HG03558 (cell line): ENCODE measurements around the gene PHF1.
"Not testable (repeated sequence)": the region's sequence is repeated elsewhere in the genome, so short reads cannot be mapped to it uniquely, and the experiment has no call there.

ENCODE experiments used
- ATAC-seq: cut with Tn5 transposase; IDR thresholded peaks from one replicate; pipeline ENCODE4 v1.9.1; 2021; ENCODE audit warnings: moderate number of reproducible peaks; ENCODE audit not compliant: unreplicated experiment; ENCODE audit errors: extremely low read depth

PHF1 gene

GRCh38 chr6:33391278-33391921 lies 19.4 kb upstream of the PHF1 start, which contains the start of gene KIFC1:
KIFC1 (plus strand) TSS chr6:33391823; CDS start chr6:33391986, 163 bp downstream.
- peak; percentile 58 for ATAC-seq

- no peak for ATAC-seq
These were observed 18.8 kb upstream of the PHF1 start for GRCh38 chr6:33391922-33392594.

DNA sequence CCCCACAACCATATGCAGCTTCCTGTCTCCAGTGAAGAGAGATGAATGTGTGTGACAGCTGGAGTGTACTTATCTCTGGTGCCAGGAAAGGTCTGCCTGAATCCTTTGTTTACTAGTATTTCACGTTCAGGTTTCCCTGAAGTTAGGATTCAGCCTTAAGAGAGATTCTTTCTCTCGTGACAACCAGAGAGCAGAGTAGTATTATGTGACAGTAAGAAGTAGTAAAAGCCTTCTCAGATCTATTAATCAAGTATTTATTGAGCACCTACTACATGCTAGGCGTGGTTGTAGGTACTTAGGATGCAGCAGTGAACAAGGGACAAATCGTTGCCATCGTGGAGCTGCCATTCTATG lies 18.2 kb upstream of the PHF1 start:
- ATAC-seq, result no peak

GRCh38 chr6:33392979-33393378 lies 17.8 kb upstream of the PHF1 start:
- no peak for ATAC-seq

- ATAC-seq, result no peak
These were observed 13.3 kb upstream of the PHF1 start for GRCh38 chr6:33397541-33397940.

DNA sequence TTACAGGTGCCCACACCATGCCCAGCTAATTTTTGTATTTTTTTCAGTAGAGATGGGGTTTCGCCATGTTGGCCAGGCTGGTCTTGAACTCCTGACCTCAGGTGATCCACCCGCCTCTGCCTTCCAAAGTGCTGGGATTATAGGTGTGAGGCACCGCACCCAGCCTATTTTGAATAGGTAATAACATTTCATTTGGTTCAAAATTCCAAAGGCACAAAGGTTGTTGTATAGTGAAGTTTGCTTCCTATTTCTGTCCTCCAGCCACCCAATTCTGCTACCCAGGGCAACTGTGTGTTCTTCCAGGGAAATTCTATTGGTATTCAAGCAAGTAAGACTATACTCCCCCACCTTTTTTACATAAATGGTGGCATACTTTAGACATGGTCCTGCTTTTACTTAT lies 12.2 kb upstream of the PHF1 start:
- ATAC-seq, result not testable (repeated sequence)

GRCh38 chr6:33399881-33400280 lies 10.9 kb upstream of the PHF1 start:
- not testable (repeated sequence) for ATAC-seq

DNA sequence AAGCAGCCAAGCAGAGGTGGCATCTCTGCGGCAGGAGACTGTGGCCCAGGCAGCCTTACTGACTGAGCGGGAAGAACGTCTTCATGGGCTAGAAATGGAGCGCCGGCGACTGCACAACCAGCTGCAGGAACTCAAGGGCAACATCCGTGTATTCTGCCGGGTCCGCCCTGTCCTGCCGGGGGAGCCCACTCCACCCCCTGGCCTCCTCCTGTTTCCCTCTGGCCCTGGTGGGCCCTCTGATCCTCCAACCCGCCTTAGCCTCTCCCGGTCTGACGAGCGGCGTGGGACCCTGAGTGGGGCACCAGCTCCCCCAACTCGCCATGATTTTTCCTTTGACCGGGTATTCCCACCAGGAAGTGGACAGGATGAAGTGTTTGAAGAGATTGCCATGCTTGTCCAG lies 5.9 kb upstream of the PHF1 start:
- no peak for ATAC-seq

GRCh38 chr6:33405386-33405940 lies 5.4 kb upstream of the PHF1 start:
- no peak for ATAC-seq

GRCh38 chr6:33406126-33406525 lies 4.7 kb upstream of the PHF1 start:
- no peak for ATAC-seq

GRCh38 chr6:33407132-33407718 lies 3.6 kb upstream of the PHF1 start:
- no peak for ATAC-seq

- peak; percentile 39 for ATAC-seq
These were observed 634 bp upstream of the PHF1 start for GRCh38 chr6:33410050-33410710.

- no peak for ATAC-seq
These were observed 805 bp downstream of the PHF1 start for GRCh38 chr6:33411632-33412005.

DNA sequence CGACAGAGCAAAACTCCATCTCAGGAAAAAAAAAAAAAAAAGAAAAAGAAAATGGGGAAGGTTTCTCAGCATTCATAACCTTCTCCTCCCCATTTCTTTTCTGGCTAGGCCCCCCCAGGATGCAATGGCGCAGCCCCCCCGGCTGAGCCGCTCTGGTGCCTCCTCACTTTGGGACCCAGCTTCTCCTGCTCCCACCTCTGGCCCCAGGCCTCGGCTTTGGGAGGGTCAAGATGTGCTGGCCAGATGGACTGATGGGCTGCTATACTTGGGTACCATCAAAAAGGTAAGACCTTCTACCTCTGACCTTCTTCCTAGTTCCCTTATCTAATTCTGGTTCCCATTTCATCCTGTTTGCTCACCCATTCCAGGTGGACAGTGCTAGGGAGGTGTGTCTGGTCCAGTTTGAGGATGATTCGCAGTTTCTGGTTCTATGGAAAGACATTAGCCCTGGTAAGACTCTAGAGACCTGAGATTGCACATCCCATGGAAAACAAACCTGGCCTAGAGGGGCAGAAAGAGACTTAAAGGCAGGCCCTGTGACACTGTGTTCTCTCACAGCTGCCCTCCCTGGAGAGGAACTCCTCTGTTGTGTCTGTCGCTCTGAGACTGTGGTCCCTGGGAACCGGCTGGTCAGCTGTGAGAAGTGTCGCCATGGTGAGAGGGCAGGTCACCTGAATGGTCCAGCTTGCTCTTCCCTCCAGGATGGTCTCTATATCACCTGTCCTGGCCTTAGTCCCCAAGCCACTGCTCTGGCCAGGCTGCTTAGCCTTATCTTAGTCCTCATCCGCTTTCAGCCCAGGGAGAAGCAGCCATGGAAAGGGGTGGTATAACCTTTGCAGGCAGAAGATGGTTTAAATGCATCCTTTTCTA lies 1.6 kb downstream of the PHF1 start:
- no peak for ATAC-seq

DNA sequence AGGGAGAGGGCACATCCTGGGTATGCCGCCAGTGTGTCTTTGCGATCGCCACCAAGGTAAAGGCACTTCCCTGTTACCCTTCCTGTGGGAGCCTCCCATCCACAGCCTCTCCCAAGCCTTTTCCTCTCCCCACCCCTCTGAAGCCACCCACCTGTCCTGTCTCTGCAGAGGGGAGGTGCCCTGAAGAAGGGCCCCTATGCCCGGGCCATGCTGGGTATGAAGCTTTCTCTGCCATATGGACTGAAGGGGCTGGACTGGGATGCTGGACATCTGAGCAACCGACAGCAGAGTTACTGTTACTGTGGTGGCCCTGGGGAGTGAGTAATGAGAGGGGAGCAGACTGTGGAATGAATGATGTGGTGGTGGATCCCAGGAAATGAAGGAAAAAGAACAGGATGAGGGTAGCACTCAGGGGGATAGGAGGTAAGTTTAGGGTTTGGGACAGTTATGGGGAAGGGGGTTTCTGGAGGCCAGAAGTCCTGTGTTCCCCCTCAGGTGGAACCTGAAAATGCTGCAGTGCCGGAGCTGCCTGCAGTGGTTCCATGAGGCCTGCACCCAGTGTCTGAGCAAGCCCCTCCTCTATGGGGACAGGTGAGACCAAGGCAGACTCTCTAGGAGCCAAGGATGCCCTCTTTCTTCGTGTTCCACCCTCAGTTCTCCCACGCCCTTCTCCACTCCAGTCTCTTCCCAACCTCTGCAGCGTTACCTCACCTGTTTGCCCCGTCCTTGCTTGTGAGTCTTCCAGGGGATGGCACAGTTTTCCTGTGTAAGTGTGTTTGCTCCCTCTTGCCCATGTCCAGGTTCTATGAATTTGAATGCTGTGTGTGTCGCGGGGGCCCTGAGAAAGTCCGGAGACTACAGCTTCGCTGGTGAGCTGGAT lies 2.7 kb downstream of the PHF1 start:
- ATAC-seq, result no peak

DNA sequence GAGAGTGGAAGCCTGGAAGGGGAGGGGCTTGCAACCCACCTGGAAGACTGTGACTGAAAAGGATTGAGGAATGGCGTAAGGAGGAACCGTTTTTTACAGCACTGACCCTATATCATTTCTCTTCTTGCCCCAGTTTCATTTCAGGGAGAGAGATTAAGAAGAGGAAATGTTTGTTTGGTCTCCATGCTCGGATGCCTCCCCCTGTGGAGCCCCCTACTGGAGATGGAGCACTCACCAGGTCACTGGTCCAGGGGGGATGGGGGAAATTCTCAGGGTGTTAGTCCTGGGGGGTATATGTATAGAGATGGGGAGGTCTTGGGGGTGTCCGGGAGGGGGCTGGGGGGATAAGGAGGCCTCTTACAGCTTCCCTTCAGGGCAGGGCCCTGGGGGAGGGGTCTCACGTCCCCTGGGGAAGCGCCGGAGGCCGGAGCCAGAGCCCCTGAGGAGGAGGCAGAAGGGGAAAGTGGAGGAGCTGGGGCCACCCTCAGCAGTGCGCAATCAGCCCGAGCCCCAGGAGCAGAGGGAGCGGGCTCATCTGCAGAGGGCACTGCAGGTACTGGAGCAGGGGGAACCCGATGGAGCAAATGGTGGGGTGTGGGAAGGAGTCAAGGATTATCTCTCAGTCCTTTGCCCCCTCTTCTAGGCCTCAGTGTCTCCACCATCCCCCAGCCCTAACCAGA lies 3.9 kb downstream of the PHF1 start:
- no peak for ATAC-seq

- no peak for ATAC-seq
These were observed 5.0 kb downstream of the PHF1 start for GRCh38 chr6:33415831-33416230.

DNA sequence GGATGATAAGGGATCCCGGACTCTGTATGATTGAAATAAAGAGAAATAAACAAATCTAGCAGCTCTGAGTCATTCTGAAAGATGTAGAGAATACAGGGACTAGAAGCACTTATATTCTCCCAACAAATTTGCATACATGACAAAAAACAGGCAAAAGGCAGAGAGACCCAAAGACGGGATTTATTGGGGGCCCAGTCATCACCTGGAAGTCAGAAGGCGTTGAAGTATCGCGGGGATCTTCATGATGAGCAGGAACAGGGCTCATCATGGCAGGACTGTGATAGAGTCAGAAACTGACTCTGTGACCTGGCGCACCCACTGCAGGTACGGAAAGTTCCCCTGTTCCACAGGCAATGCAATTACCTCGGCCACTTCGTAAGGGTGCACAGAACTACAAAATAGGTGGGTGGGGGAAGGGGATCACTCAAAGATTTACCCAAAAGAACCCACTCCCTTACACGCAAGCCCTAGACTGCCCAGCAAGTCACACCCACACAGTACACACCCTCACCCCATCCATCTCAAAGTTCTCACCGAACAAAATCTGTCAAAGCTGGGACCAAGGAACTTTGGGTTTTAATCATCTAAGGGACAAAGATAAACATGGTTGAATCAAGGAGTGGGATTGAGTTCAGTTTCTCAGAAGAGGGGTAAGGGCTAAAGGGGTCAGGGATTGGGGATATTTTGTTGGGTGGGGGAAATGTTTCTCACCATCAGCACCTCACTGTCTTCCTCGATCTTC lies 5.7 kb downstream of the PHF1 start:
- ATAC-seq, result no peak
